Measurements from ENCODE around the gene UTF1. TPM values are rescaled to one million over a fixed set of nuclear protein-coding genes. Genes with fewer than 3 reads are reported as not detected.

Gene UTF1
- polyA plus RNA-seq, 1 experiment, result not detected

GRCh38 chr10:133209641-133210040, 20.4 kb upstream of the UTF1 start:
- ChIA-PET POLR2A (no interaction called here), CTCF (no interaction called here)
- Histone ChIP-seq H3K27me3 (ENCODE audit: control insufficient read depth, insufficient read depth, low read length) (no peaks in the 10 kb centered on the region), H3K36me3 (ENCODE audit: control insufficient read depth, insufficient read depth, low read length) (no peaks in the 10 kb centered on the region), H3K4me3 (ENCODE audit: low read depth, low read length) (no peak overlapping the region)
- TF ChIP-seq CTCF (IDR thresholded peaks at IDR 0.05; ENCODE audit: insufficient read depth, low read depth, low read length), result no peak
- DNase-seq (ENCODE audit: low read depth), result no peak

DNA sequence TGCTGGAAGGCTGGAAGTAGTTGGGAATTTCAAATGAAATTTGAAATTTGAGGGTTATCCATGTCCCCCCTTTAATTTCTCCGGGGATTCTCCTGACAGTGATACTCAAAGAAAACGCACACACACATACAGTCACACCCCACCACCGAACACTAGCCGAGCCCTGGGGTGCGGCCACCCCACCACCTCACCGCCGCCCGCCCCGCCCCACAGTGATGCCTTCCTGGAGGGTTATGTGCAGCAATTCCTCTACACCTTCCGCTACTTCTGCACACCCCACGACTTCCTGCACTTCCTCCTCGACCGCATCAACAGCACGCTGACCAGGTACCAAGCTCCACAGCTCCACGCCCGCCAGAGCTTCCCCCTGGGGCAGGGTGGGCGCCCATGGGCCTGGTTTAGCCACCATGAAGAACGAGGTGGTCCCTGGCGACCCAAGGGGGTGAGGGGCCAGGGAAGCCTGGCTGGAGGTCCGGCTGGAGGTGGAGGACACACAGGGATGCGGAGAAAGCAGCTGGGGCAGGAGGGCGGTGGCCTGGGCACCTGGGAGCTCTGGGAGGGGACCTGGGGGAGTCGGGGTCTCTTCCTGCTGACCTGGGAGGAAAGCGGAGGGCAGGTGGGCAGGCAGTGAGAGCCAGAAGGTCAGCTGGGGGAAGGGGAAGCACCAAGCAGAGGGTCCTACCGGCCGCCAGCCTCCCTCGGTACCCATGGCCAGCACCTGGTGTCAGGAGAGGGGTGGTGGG, 19.4 kb upstream of the UTF1 start:
- POLR2A ChIA-PET, result no interaction called here
- no peak for TF ChIP-seq CTCF (IDR thresholded peaks at IDR 0.05; ENCODE audit: insufficient read depth, low read depth, low read length)
- Histone ChIP-seq H3K36me3 (ENCODE audit: control insufficient read depth, insufficient read depth, low read length) (no peaks in the 10 kb centered on the region), H3K27me3 (ENCODE audit: control insufficient read depth, insufficient read depth, low read length) (no peaks in the 10 kb centered on the region), H3K4me3 (ENCODE audit: low read depth, low read length) (no peak overlapping the region)
- DNase-seq (ENCODE audit: low read depth), result no peak
- CTCF ChIA-PET, result no interaction called here

GRCh38 chr10:133211141-133211830, 18.7 kb upstream of the UTF1 start:
- no peak for TF ChIP-seq CTCF (IDR thresholded peaks at IDR 0.05; ENCODE audit: insufficient read depth, low read depth, low read length)
- ChIA-PET POLR2A (no interaction called here), CTCF (no interaction called here)
- no peaks in the 10 kb centered on the region for H3K36me3 ChIP-seq (ENCODE audit: control insufficient read depth, insufficient read depth, low read length)
- DNase-seq (ENCODE audit: low read depth), result no peak
- H3K4me3 ChIP-seq (ENCODE audit: low read depth, low read length), result no peak overlapping the region
- H3K27me3 ChIP-seq (ENCODE audit: control insufficient read depth, insufficient read depth, low read length), result no peaks in the 10 kb centered on the region

- ChIA-PET POLR2A (no interaction called here), CTCF (no interaction called here)
- no peaks in the 10 kb centered on the region for H3K27me3 ChIP-seq (ENCODE audit: control insufficient read depth, insufficient read depth, low read length)
- H3K4me3 ChIP-seq (ENCODE audit: low read depth, low read length), result no peak overlapping the region
- DNase-seq (ENCODE audit: low read depth), result no peak
- no peak for TF ChIP-seq CTCF (IDR thresholded peaks at IDR 0.05; ENCODE audit: insufficient read depth, low read depth, low read length)
- no peaks in the 10 kb centered on the region for H3K36me3 ChIP-seq (ENCODE audit: control insufficient read depth, insufficient read depth, low read length)
These were observed 17.8 kb upstream of the UTF1 start for GRCh38 chr10:133211959-133212852.
